HFF-Myc (cell line): Measurements from ENCODE around the gene S100A7.
"Not testable (repeated sequence)": the region's sequence is repeated elsewhere in the genome, so short reads cannot be mapped to it uniquely, and the experiment has no call there.

ENCODE experiments used
- DNase-seq: peaks from one replicate; pipeline ENCODE4 v3.0.0-alpha.2; 2011; ENCODE audit warnings: low read depth; ENCODE audit errors: extremely low read depth
- H3K4me3 ChIP-seq: replicated peaks from 2 replicates; pipeline ENCODE4 v1.5.1; 2011; ENCODE audit warnings: low read depth, mild to moderate bottlenecking, control low read depth, low read length
- CTCF ChIP-seq: IDR thresholded peaks from 2 replicates; pipeline ENCODE4 v1.5.1; 2012; ENCODE audit warnings: mild to moderate bottlenecking, low read depth, low read length, control low read depth; ENCODE audit errors: missing control alignments

Gene S100A7

GRCh38 chr1:153429266-153430165 is 30.9 kb downstream of the S100A7 start:
- no peak for TF ChIP-seq CTCF
- no peak overlapping the region for H3K4me3 ChIP-seq
- no peak for DNase-seq

DNA sequence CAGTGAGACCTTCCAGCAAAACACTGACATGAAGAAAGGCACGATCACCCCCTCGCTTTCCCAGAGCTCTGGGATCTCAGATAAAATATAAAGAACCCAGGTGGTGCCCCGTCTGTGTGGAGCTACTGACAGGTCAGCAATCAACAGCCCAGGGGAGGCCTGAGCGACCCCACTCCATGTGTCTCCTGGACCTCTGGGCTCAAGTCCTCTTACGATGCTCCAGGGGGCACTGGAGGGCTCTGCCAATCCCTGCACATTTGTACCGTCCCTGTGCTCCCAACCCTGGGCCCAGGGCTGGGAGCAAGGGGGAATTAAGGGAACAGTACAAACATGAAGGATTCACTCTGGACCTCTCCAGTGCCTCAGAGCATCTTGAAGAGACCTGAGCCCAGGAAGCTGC is 31.7 kb downstream of the S100A7 start:
- TF ChIP-seq CTCF: peak; percentile 20

GRCh38 chr1:153428073-153428638 is 32.3 kb downstream of the S100A7 start:
- no peak for DNase-seq
- H3K4me3 ChIP-seq: no peak overlapping the region
- no peak for TF ChIP-seq CTCF

More for the DNA sequence above, 31.7 kb downstream of the S100A7 start:
- H3K4me3 ChIP-seq: no peak overlapping the region
- DNase-seq: no peak

DNA sequence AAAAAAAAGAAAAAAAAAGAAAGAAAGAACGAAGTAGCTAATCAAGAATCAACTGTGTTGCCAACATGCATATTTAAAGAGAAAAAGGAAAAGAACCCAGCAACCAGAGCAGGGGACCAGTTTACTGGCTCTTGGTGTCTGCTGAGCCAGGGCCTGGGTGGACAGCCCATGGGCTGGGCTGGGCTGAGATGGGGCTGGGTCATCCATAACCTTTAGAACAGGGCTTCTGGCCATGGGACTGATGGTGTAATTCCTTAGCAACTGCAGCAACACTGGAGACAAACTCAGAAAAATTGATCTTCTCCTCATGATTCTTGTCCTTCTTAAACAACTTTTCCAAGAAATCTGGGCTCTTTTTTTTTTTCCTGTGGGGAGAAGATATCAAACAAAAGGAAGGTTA is 33.6 kb downstream of the S100A7 start:
- TF ChIP-seq CTCF: no peak
- no peak overlapping the region for H3K4me3 ChIP-seq
- no peak for DNase-seq

- TF ChIP-seq CTCF: no peak
- H3K4me3 ChIP-seq: no peak overlapping the region
- peak; percentile 20 for DNase-seq
These were observed 37.9 kb downstream of the S100A7 start for GRCh38 chr1:153422450-153423068.

GRCh38 chr1:153420306-153420705 is 40.1 kb downstream of the S100A7 start:
- TF ChIP-seq CTCF: no peak
- DNase-seq: no peak
- no peak overlapping the region for H3K4me3 ChIP-seq

GRCh38 chr1:153419436-153419793 is 41.0 kb downstream of the S100A7 start:
- not testable (repeated sequence) for H3K4me3 ChIP-seq, DNase-seq

DNA sequence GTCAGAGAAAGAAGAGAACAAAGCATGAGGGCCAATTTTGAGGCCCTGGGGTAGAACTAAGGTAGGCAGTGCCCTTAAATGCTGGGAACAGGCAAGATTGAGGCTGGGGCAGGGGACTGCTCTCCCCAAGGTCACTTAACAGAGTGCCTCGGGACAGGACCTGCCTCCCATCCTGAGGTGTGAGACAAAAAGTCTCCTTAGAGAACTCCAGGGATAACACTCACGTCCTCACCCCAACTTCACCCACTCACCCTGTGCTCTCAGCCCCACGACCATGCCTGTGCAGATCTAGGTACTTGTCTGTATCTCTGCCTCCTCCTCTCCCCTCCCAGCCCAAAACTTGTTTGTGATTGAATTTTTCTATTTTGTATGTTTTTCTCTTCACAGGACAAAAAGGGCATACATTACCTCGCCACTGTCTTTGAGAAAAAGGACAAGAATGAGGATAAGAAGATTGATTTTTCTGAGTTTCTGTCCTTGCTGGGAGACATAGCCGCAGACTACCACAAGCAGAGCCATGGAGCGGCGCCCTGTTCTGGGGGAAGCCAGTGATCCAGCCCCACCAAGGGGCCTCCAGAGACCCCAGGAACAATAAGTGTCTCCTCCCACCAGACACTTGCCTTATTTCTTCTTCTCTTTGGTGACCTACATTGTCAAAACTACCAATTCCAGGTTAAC is 41.6 kb downstream of the S100A7 start:
- not testable (repeated sequence) for DNase-seq

More for the DNA sequence above, 41.6 kb downstream of the S100A7 start:
- H3K4me3 ChIP-seq: not testable (repeated sequence)
